Measurements from ENCODE around the gene NDUFB2.
A peak's percentile ranks its signal among the peaks of the same experiment; 100 is the strongest.
"Not testable (repeated sequence)": the region's sequence is repeated elsewhere in the genome, so short reads cannot be mapped to it uniquely, and the experiment has no call there.

NDUFB2 gene

GRCh38 chr7:140672382-140673062 lies 24.0 kb upstream of the NDUFB2 start, which contains the start of gene ADCK2:
ADCK2 (plus strand) TSS chr7:140672945; CDS start chr7:140673331, 386 bp downstream.
- peak; percentile 48 for DNase-seq (ENCODE audit: low read depth)

- DNase-seq (ENCODE audit: low read depth): peak; percentile 29
These were observed 23.3 kb upstream of the NDUFB2 start for GRCh38 chr7:140673063-140673773.

- DNase-seq (ENCODE audit: low read depth): no peak
These were observed 22.7 kb upstream of the NDUFB2 start for GRCh38 chr7:140673774-140674155.

GRCh38 chr7:140674356-140674800 lies 22.1 kb upstream of the NDUFB2 start:
- DNase-seq (ENCODE audit: low read depth): no peak

- peak; percentile 64 for DNase-seq (ENCODE audit: low read depth)
These were observed 21.4 kb upstream of the NDUFB2 start for GRCh38 chr7:140674899-140675701.

- no peak for DNase-seq (ENCODE audit: low read depth)
These were observed 20.8 kb upstream of the NDUFB2 start for GRCh38 chr7:140675726-140676125.

- no peak for DNase-seq (ENCODE audit: low read depth)
These were observed 20.2 kb upstream of the NDUFB2 start for GRCh38 chr7:140676306-140676705.

GRCh38 chr7:140676956-140677355 lies 19.6 kb upstream of the NDUFB2 start:
- DNase-seq (ENCODE audit: low read depth): not testable (repeated sequence)

GRCh38 chr7:140677496-140677895 lies 19.0 kb upstream of the NDUFB2 start:
- no peak for DNase-seq (ENCODE audit: low read depth)

GRCh38 chr7:140678081-140678815 lies 18.3 kb upstream of the NDUFB2 start:
- no peak for DNase-seq (ENCODE audit: low read depth)

- no peak for DNase-seq (ENCODE audit: low read depth)
These were observed 17.7 kb upstream of the NDUFB2 start for GRCh38 chr7:140678816-140679130.

- no peak for DNase-seq (ENCODE audit: low read depth)
These were observed 17.3 kb upstream of the NDUFB2 start for GRCh38 chr7:140679186-140679585.

- no peak for DNase-seq (ENCODE audit: low read depth)
These were observed 15.6 kb upstream of the NDUFB2 start for GRCh38 chr7:140680886-140681285.

- DNase-seq (ENCODE audit: low read depth): no peak
These were observed 14.7 kb upstream of the NDUFB2 start for GRCh38 chr7:140681766-140682165.

GRCh38 chr7:140683657-140684056 lies 12.9 kb upstream of the NDUFB2 start:
- no peak for DNase-seq (ENCODE audit: low read depth)

- DNase-seq (ENCODE audit: low read depth): no peak
These were observed 12.2 kb upstream of the NDUFB2 start for GRCh38 chr7:140684066-140684950.

GRCh38 chr7:140685407-140686087 lies 11.0 kb upstream of the NDUFB2 start:
- DNase-seq (ENCODE audit: low read depth): no peak

- DNase-seq (ENCODE audit: low read depth): no peak
These were observed 9.6 kb upstream of the NDUFB2 start for GRCh38 chr7:140686921-140687320.

- DNase-seq (ENCODE audit: low read depth): no peak
These were observed 8.2 kb upstream of the NDUFB2 start for GRCh38 chr7:140688341-140688740.
